Panc1 (cell line): ENCODE measurements around the gene ELL2.

Source experiments
- CTCF ChIP-seq: fragments of 450-650 bp; IDR thresholded peaks from 2 replicates; pipeline ENCODE4 v1.5.1; 2017; ENCODE audit warnings: mild to moderate bottlenecking
- POLR2AphosphoS5 ChIP-seq: IDR thresholded peaks from 2 replicates; pipeline ENCODE4 v1.6.1; 2012; ENCODE audit warnings: mild to moderate bottlenecking, low read depth, low read length, moderate library complexity
- SIN3A ChIP-seq: IDR thresholded peaks from 2 replicates; pipeline ENCODE4 v1.6.1; 2012; ENCODE audit warnings: low read depth, mild to moderate bottlenecking, low read length, moderate library complexity, borderline replicate concordance; ENCODE audit not compliant: insufficient read depth
- TCF7L2 ChIP-seq: IDR thresholded peaks from 2 replicates; pipeline ENCODE4 v1.6.1; 2011; ENCODE audit warnings: mild to moderate bottlenecking, low read depth, low read length, inconsistent platforms

- TF ChIP-seq CTCF = no peak
- no peak for TF ChIP-seq SIN3A
- TF ChIP-seq POLR2AphosphoS5 = no peak
- no peak for TF ChIP-seq TCF7L2
These were observed 103.6 kb downstream of the ELL2 start for GRCh38 chr5:95858023-95858461.
